PC-9 (cell line): ENCODE results near the gene GPD1L. TPM values are rescaled to one million over a fixed set of nuclear protein-coding genes. Genes with fewer than 3 reads are reported as not detected.
"Not testable (repeated sequence)": the region's sequence is repeated elsewhere in the genome, so short reads cannot be mapped to it uniquely, and the experiment has no call there.

Experiments used
- BruUV-seq: library from RNA; stranded (reverse); fragments of 400-500 nt; replicated peaks from 2 replicates; lab custom pipeline; 2021; lab: Mats Ljungman, UMichigan
- CTCF ChIA-PET: fragments of 300-600 bp; sonication (Branson Sonifier 250); formaldehyde crosslinking; loops from one replicate; lab custom pipeline; 2022; ENCODE audit warnings: antibody characterized with exemption; lab: Charles Lee
- POLR2A ChIA-PET: fragments of 300-600 bp; sonication (Branson Sonifier 250); formaldehyde crosslinking; loops from one replicate; lab custom pipeline; 2022; ENCODE audit warnings: antibody characterized with exemption; ENCODE audit not compliant: unreplicated experiment; lab: Charles Lee
- DNase-seq, 2 experiments: peaks; one replicate each; pipeline versions ENCODE4 v3.0.0 to v3.0.0-alpha.2; 2015 to 2022; ENCODE audit warnings: mixed read lengths in 1 of 2
- H2AFZ ChIP-seq: fragments of 200-600 bp; sonication (generic); 2 replicates; pipeline ENCODE4 v1.8.1; 2017; ENCODE audit warnings: antibody characterized with exemption
- H3F3A ChIP-seq: fragments of 200-600 bp; sonication (generic); 2 replicates; pipeline ENCODE4 v1.8.1; 2017; ENCODE audit warnings: antibody characterized with exemption, mild to moderate bottlenecking, low read depth; ENCODE audit not compliant: insufficient read depth
- H3K27ac ChIP-seq: fragments of 200-600 bp; sonication (generic); 2 replicates; pipeline ENCODE4 v1.6.1; 2016; ENCODE audit warnings: mixed run types
- H3K27me3 ChIP-seq: fragments of 200-600 bp; sonication (generic); 2 replicates; pipeline ENCODE4 v1.6.1; 2016; ENCODE audit warnings: low read depth, mixed run types; ENCODE audit not compliant: insufficient read depth
- H3K36me3 ChIP-seq: fragments of 200-600 bp; sonication (generic); 2 replicates; pipeline ENCODE4 v1.6.1; 2016; ENCODE audit warnings: low read depth, mixed run types
- H3K4me1 ChIP-seq: fragments of 200-600 bp; sonication (generic); replicated peaks from 2 replicates; pipeline ENCODE4 v1.6.1; 2016; ENCODE audit warnings: mixed run types; ENCODE audit not compliant: insufficient read depth
- H3K4me2 ChIP-seq: fragments of 200-600 bp; sonication (generic); 2 replicates; pipeline ENCODE4 v1.6.1; 2017; ENCODE audit warnings: mixed run types
- H3K4me3 ChIP-seq: fragments of 200-600 bp; sonication (generic); 2 replicates; pipeline ENCODE4 v1.6.1; 2016; ENCODE audit warnings: mixed run types
- H3K79me2 ChIP-seq: fragments of 200-600 bp; sonication (generic); 2 replicates; pipeline ENCODE4 v1.6.1; 2017; ENCODE audit warnings: low read depth, mixed run types
- H3K9me2 ChIP-seq: fragments of 200-600 bp; sonication (generic); 2 replicates; pipeline ENCODE4 v1.8.1; 2017; ENCODE audit warnings: mild to moderate bottlenecking; ENCODE audit not compliant: insufficient read depth
- H3K9me3 ChIP-seq: fragments of 200-600 bp; sonication (generic); 2 replicates; pipeline ENCODE4 v1.8.1; 2016; ENCODE audit warnings: low read depth; ENCODE audit not compliant: insufficient read depth
- H4K20me1 ChIP-seq: fragments of 200-600 bp; sonication (generic); 2 replicates; pipeline ENCODE4 v1.8.1; 2017; ENCODE audit not compliant: insufficient read depth
- EZH2 ChIP-seq: fragments of 200-600 bp; sonication (generic); IDR thresholded peaks from 2 replicates; pipeline ENCODE4 v1.8.0; 2017; ENCODE audit warnings: antibody characterized with exemption, low read depth
- intact Hi-C: fragments of 100-400 bp; cut with micrococcal nuclease; formaldehyde crosslinking; loops from one replicate; pipeline ENCODE4 v1.10.0; 2022; ENCODE audit not compliant: unreplicated experiment
- total RNA-seq: library from RNA; stranded (reverse); gene quantifications from 2 replicates; pipeline ENCODE4 v1.2.3, GENCODE V29; 2021
- TF ChIP-seq, protein P1 (sequence below): fragments of 200-600 bp; sonication (generic); conservative IDR thresholded peaks from 2 replicates; pipeline ENCODE4 v1.6.1; 2017; ENCODE audit warnings: mixed run types, antibody characterized with exemption, mild to moderate bottlenecking, moderate library complexity

GPD1L gene
- total RNA-seq, 1 experiment from 2014 or later = 10.3 TPM

DNA sequence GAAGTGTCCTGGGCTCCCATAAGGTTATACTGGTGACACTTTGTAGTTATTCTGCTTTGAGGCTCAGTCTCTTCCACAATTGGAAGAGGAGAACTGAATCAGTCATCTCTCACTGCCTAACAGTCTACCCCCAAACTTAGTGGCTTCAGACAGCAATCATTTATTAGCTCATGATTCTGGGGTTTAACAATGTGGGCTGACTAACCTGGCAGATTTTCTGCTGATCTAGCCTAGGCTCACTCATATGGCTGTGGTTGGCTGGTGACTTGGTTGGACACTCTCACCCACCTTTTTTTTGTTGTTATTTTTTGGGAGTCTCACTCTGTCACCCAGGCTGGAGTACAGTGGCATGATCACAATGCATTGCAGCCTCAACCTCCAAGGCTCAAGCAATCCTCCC lies 7.1 kb downstream of the GPD1L start:
- Histone ChIP-seq H3K27me3 (no peaks in the 10 kb centered on the region), H2AFZ (no peak overlapping the region), H3K9me2 (no peaks in the 10 kb centered on the region), H3K4me1 (peaks cover 37% of the 10 kb centered on the region), H3F3A (peaks cover 18% of the 10 kb centered on the region; the same call in 1 of the 2 replicates), H3K9me3 (no peaks in the 10 kb centered on the region), H3K4me2 (no peak overlapping the region), H3K4me3 (no peak overlapping the region), H3K36me3 (no peaks in the 10 kb centered on the region), H4K20me1 (no peaks in the 10 kb centered on the region), H3K27ac (no peak overlapping the region), H3K79me2 (peaks cover 33% of the 10 kb centered on the region)
- POLR2A ChIA-PET = interaction anchor here (0.6 kb wide), 1 partner anchor 240 kb away, joined by 11 read pairs; no protein-coding TSS in a partner anchor
- no TSS peak for BruUV-seq
- CTCF ChIA-PET = interaction anchor here (0.6 to 0.7 kb wide), 3 partner anchors 11 to 311 kb away, joined by 3 read pairs; no protein-coding TSS in a partner anchor
- intact Hi-C loops = no loop called here
- no peak for DNase-seq
- TF ChIP-seq, protein P1, sequence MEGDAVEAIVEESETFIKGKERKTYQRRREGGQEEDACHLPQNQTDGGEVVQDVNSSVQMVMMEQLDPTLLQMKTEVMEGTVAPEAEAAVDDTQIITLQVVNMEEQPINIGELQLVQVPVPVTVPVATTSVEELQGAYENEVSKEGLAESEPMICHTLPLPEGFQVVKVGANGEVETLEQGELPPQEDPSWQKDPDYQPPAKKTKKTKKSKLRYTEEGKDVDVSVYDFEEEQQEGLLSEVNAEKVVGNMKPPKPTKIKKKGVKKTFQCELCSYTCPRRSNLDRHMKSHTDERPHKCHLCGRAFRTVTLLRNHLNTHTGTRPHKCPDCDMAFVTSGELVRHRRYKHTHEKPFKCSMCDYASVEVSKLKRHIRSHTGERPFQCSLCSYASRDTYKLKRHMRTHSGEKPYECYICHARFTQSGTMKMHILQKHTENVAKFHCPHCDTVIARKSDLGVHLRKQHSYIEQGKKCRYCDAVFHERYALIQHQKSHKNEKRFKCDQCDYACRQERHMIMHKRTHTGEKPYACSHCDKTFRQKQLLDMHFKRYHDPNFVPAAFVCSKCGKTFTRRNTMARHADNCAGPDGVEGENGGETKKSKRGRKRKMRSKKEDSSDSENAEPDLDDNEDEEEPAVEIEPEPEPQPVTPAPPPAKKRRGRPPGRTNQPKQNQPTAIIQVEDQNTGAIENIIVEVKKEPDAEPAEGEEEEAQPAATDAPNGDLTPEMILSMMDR = no peak
- no peak for TF ChIP-seq EZH2

DNA sequence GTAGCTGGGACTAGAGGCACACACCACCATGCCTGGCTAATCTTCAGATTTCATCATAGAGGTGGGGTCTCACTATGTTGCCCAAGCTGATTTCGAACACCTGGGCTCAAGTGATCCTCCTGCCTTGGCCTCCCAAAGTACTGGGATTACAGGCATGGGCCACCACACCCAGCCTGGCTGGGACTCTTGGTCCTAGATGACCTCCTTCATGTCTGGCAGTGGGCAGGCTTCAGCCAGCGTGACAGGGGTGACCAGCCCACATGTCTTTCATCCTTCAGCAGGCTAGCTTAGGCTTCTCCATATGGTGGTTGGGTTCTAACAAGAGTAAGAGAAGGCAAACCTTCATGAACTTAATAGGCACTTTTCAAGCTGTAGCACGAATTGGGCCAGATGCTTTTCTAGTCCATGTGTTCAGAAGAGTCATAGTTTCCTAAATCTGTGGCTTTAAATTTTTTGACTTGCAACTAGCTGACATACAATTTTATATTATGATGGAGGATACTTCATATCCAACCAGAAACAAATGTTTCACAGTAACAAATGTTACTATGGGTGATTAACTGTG lies 7.6 kb downstream of the GPD1L start:
- Histone ChIP-seq H3K9me3 (no peaks in the 10 kb centered on the region), H2AFZ (no peak overlapping the region), H3K4me1 (peaks cover 37% of the 10 kb centered on the region), H3K27me3 (no peaks in the 10 kb centered on the region), H3K4me2 (no peak overlapping the region), H3F3A (peaks cover 18% of the 10 kb centered on the region; the same call in 1 of the 2 replicates), H3K9me2 (no peaks in the 10 kb centered on the region), H3K79me2 (peaks cover 28% of the 10 kb centered on the region), H3K4me3 (no peak overlapping the region), H3K27ac (no peak overlapping the region), H3K36me3 (no peaks in the 10 kb centered on the region), H4K20me1 (no peaks in the 10 kb centered on the region)
- CTCF ChIA-PET = interaction anchor here (0.6 kb wide), 1 partner anchor 91 kb away, joined by 3 read pairs; no protein-coding TSS in a partner anchor
- POLR2A ChIA-PET = interaction anchor here (0.6 kb wide), 1 partner anchor 241 kb away, joined by 11 read pairs; no protein-coding TSS in a partner anchor
- DNase-seq = no peak
- TF ChIP-seq, protein P1 = no peak
- TF ChIP-seq EZH2 = no peak
- no TSS peak for BruUV-seq
- intact Hi-C loops = no loop called here

DNA sequence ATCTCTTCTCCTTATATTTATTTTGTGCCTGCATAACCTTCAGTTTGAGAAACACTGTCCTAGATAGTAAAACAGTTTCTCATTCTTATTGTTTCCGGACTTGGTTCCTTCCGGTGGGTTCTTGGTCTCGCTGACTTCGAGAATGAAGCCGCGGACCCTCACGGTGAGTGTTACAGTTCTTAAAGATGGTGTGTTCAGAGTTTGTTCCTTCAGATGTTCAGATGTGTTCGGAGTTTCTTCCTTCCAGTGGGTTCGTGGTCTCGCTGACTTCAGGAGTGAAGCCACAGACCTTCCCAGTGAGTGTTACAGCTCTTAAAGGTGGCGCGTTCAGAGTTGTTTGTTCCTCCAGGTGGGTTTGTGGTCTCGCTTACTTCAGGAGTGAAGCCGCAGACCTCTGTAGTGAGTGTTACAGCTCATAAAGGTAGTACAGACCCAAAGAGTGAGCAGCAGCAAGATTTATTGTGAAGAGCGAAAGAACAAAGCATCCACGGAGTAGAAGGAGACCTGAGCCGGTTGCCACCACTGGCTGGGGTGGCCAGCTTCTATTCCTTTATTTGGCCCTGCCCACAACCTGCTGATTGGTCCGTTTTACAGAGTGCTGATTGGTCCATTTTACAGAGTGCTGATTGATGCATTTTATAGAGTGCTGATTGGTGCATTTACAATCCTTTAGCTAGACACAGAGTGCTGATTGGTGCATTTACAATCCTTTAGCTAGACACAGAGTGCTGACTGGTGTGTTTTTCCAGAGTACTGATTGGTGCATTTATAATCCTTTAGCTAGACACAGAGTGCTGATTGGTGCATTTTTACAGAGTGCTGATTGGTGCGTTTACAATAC lies 8.3 kb downstream of the GPD1L start:
- H3K36me3 ChIP-seq, POLR2A ChIA-PET, BruUV-seq, H4K20me1 ChIP-seq, CTCF ChIA-PET, H3K9me2 ChIP-seq, H3K27ac ChIP-seq, H3K27me3 ChIP-seq, H3K4me2 ChIP-seq, H3K4me3 ChIP-seq, H2AFZ ChIP-seq, intact Hi-C loops, H3K9me3 ChIP-seq, DNase-seq: not testable (repeated sequence)
- Histone ChIP-seq H3K79me2 (peaks cover 21% of the 10 kb centered on the region), H3F3A (peaks cover 17% of the 10 kb centered on the region; the same call in 1 of the 2 replicates), H3K4me1 (peaks cover 30% of the 10 kb centered on the region)
